OCI-LY7 (cell line): ENCODE results near the gene HPN.

Experiments
- EZH2phosphoT487 ChIP-seq: fragments of 200-600 bp; sonication (generic); IDR thresholded peaks from 2 replicates; pipeline ENCODE4 v1.6.1; 2018; ENCODE audit warnings: low read depth, borderline replicate concordance, mild to moderate bottlenecking, mixed run types, antibody characterized with exemption, low read length, moderate library complexity, mixed read lengths
- TF ChIP-seq, protein P1 (sequence below): fragments of 200-600 bp; sonication (generic); conservative IDR thresholded peaks from 2 replicates; pipeline ENCODE4 v1.5.1; 2014; ENCODE audit warnings: mild to moderate bottlenecking, antibody characterized with exemption, low read length, moderate library complexity, mixed read lengths

DNA sequence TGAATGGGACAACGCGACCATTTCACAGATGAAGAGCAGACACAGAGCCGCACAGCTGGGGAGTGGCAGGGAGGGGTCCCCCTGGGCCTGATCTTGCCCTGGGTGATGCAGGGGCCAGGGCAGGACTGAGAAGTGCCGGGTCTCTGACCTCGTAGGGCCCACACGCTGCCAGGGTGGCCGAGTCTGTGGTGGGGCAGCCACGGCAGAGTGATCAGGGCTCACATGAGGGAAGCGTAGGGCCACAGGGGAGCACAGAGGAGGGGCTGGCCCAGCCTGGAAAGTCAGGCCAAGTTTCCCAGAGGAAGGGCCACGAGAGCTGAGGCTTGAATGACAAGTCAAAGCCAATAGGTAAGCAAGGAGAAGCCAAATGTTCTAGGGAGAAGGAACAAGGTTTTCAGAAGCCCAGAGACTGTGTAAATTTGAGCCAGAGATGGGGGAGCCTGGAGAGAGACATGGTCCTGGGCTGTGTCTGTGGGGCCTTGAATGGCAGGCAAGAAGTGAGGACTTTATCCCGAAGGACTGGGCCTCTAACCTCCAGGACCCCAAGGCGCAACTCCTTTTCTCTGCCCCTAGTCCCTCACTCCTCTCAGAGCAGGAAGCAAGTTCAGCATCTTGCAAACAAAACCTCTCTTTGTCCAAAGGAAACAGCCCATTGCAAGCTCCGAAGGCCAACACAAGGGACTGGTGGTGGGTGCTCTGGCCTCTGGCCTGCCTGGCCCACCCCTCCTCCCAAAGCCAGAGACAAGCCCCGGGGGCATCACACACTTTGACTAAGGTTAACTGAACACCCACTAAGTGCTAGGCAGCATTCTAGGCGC lies 42.4 kb downstream of the HPN start:
- TF ChIP-seq, protein P1, sequence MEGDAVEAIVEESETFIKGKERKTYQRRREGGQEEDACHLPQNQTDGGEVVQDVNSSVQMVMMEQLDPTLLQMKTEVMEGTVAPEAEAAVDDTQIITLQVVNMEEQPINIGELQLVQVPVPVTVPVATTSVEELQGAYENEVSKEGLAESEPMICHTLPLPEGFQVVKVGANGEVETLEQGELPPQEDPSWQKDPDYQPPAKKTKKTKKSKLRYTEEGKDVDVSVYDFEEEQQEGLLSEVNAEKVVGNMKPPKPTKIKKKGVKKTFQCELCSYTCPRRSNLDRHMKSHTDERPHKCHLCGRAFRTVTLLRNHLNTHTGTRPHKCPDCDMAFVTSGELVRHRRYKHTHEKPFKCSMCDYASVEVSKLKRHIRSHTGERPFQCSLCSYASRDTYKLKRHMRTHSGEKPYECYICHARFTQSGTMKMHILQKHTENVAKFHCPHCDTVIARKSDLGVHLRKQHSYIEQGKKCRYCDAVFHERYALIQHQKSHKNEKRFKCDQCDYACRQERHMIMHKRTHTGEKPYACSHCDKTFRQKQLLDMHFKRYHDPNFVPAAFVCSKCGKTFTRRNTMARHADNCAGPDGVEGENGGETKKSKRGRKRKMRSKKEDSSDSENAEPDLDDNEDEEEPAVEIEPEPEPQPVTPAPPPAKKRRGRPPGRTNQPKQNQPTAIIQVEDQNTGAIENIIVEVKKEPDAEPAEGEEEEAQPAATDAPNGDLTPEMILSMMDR: no peak
- TF ChIP-seq EZH2phosphoT487: no peak
